Measurements from ENCODE around the gene ETV6. TPM values are rescaled to one million over a fixed set of nuclear protein-coding genes. Genes with fewer than 3 reads are reported as not detected.

Gene ETV6
- total RNA-seq, 1 experiment from 2014 or later, result 12.4 TPM

- DNase-seq (ENCODE audit: low read depth), result no peak
Measured at GRCh38 chr12:11823043-11823442, 173.6 kb downstream of the ETV6 start.

- DNase-seq (ENCODE audit: low read depth), result no peak
Measured at GRCh38 chr12:11823593-11823992, 174.1 kb downstream of the ETV6 start.

GRCh38 chr12:11824069-11824468 lies 174.6 kb downstream of the ETV6 start:
- DNase-seq (ENCODE audit: low read depth), result no peak

GRCh38 chr12:11824736-11825135 lies 175.3 kb downstream of the ETV6 start:
- DNase-seq (ENCODE audit: low read depth), result no peak

- DNase-seq (ENCODE audit: low read depth), result no peak
Measured at GRCh38 chr12:11825278-11825677, 175.8 kb downstream of the ETV6 start.

GRCh38 chr12:11826574-11826973 lies 177.1 kb downstream of the ETV6 start:
- no peak for DNase-seq (ENCODE audit: low read depth)

GRCh38 chr12:11827091-11828061 lies 177.9 kb downstream of the ETV6 start:
- DNase-seq (ENCODE audit: low read depth), result no peak

GRCh38 chr12:11829764-11830194 lies 180.3 kb downstream of the ETV6 start:
- DNase-seq (ENCODE audit: low read depth), result no peak

- DNase-seq (ENCODE audit: low read depth), result no peak
Measured at GRCh38 chr12:11830307-11830801, 180.9 kb downstream of the ETV6 start.

GRCh38 chr12:11832093-11832492 lies 182.6 kb downstream of the ETV6 start:
- no peak for DNase-seq (ENCODE audit: low read depth)

GRCh38 chr12:11833174-11833895 lies 183.9 kb downstream of the ETV6 start:
- no peak for DNase-seq (ENCODE audit: low read depth)

GRCh38 chr12:11834104-11834812 lies 184.8 kb downstream of the ETV6 start:
- DNase-seq (ENCODE audit: low read depth), result peak; percentile 32

GRCh38 chr12:11834931-11835330 lies 185.5 kb downstream of the ETV6 start:
- DNase-seq (ENCODE audit: low read depth), result no peak

- DNase-seq (ENCODE audit: low read depth), result no peak
Measured at GRCh38 chr12:11836282-11837151, 187.0 kb downstream of the ETV6 start.

- DNase-seq (ENCODE audit: low read depth), result no peak
Measured at GRCh38 chr12:11837216-11837934, 187.9 kb downstream of the ETV6 start.

- DNase-seq (ENCODE audit: low read depth), result no peak
Measured at GRCh38 chr12:11838403-11838802, 188.9 kb downstream of the ETV6 start.

GRCh38 chr12:11839091-11839641 lies 189.7 kb downstream of the ETV6 start:
- DNase-seq (ENCODE audit: low read depth), result peak; percentile 93

GRCh38 chr12:11840366-11840765 lies 190.9 kb downstream of the ETV6 start:
- DNase-seq (ENCODE audit: low read depth), result no peak

GRCh38 chr12:11846488-11846887 lies 197.0 kb downstream of the ETV6 start:
- no peak for DNase-seq (ENCODE audit: low read depth)

- no peak for DNase-seq (ENCODE audit: low read depth)
Measured at GRCh38 chr12:11847539-11847938, 198.1 kb downstream of the ETV6 start.
